A204.1 (cell line): Measurements from ENCODE around the gene ITPR1.

Experiments used
- FAIRE-seq: peaks from 2 replicates; lab custom pipeline; 2012; peaks lifted over from hg19 to GRCh38; lab: Jason Lieb, UNC

Gene ITPR1

GRCh38 chr3:4814904-4815574, 321.9 kb downstream of the ITPR1 start:
- no peak for FAIRE-seq

GRCh38 chr3:4816306-4816705, 323.2 kb downstream of the ITPR1 start:
- FAIRE-seq = no peak

- FAIRE-seq = no peak
Measured at GRCh38 chr3:4816718-4817117, 323.6 kb downstream of the ITPR1 start.

- FAIRE-seq = no peak
Measured at GRCh38 chr3:4817128-4817527, 324.0 kb downstream of the ITPR1 start.

GRCh38 chr3:4818164-4818563, 325.0 kb downstream of the ITPR1 start:
- no peak for FAIRE-seq

- FAIRE-seq = no peak
Measured at GRCh38 chr3:4818986-4819693, 326.0 kb downstream of the ITPR1 start.

GRCh38 chr3:4819746-4820145, 326.6 kb downstream of the ITPR1 start:
- FAIRE-seq = no peak

GRCh38 chr3:4820296-4821121, 327.4 kb downstream of the ITPR1 start:
- no peak for FAIRE-seq

GRCh38 chr3:4821338-4821737, 328.2 kb downstream of the ITPR1 start:
- no peak for FAIRE-seq

GRCh38 chr3:4821975-4822374, 328.8 kb downstream of the ITPR1 start:
- FAIRE-seq = no peak

GRCh38 chr3:4822568-4822967, 329.4 kb downstream of the ITPR1 start:
- no peak for FAIRE-seq

GRCh38 chr3:4823385-4823784, 330.2 kb downstream of the ITPR1 start:
- no peak for FAIRE-seq

GRCh38 chr3:4823986-4824925, 331.1 kb downstream of the ITPR1 start:
- no peak for FAIRE-seq

GRCh38 chr3:4824926-4825325, 331.8 kb downstream of the ITPR1 start:
- FAIRE-seq = no peak

- no peak for FAIRE-seq
Measured at GRCh38 chr3:4825436-4826236, 332.5 kb downstream of the ITPR1 start.

GRCh38 chr3:4826237-4827100, 333.3 kb downstream of the ITPR1 start:
- FAIRE-seq = no peak

GRCh38 chr3:4827767-4828166, 334.6 kb downstream of the ITPR1 start:
- no peak for FAIRE-seq

GRCh38 chr3:4828279-4829030, 335.3 kb downstream of the ITPR1 start:
- no peak for FAIRE-seq

- FAIRE-seq = no peak
Measured at GRCh38 chr3:4829031-4829394, 335.9 kb downstream of the ITPR1 start.

- no peak for FAIRE-seq
Measured at GRCh38 chr3:4830586-4830914, 337.4 kb downstream of the ITPR1 start.
